ENCODE results near the gene EXOC4.

Gene EXOC4

GRCh38 chr7:133727476-133728214 lies 474.8 kb downstream of the EXOC4 start:
- no peak for DNase-seq

DNA sequence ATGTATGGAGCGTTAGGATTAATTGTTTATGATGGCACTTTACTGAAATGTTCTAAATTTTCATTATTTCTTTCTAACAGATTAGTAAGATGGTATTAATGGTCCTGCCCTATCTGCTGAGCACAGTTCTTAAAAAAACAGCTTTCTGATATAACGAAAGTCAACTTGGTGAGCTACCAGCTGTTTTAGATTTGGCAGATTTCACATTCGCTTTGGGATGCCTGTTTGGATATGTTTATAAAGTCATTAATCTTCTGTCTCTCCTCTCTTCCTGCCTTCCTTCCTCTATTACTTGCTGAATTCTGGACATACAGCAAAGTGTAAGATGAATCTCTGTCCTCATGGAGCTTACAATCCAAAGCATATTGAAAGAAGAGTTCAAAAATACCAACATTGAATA lies 477.5 kb downstream of the EXOC4 start:
- DNase-seq = no peak

DNA sequence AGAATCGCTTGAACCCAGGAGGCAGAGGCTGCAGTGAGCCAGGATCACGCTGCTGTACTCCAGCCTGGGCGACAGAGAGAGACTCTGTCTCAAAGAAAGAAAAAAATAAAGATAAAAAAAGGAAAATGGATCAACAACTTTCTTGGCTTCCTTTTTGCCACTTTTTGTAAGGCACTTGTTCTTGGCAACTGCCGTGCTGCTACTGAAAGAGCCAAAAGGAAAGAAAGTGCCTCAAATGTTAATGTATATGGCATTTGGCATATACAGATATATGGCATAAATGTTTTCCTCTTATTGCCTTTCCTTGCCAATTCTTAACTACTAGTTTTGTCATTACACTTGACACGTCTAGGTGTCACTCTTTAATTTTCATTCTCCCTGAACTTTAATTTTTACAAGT lies 480.5 kb downstream of the EXOC4 start:
- DNase-seq = no peak

GRCh38 chr7:133735222-133735621 lies 482.3 kb downstream of the EXOC4 start:
- DNase-seq = no peak

DNA sequence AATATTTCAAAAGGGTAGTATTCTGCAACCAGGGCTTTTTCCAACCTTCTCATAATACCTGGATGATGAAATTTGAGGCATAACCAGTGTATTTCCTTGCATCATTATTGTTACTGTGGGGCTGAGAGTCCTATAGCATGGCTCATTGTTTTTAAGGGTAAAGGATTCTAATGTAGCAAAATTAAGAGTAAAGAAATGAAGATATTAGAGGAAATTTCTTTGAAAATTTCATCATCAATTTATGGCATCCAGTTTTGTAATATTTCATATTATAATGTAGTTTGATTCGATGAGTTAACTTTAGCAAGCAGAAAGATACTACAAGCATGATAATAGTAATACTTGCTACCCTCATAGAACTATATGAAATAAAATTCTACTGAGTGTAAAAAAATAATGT lies 486.9 kb downstream of the EXOC4 start:
- DNase-seq = no peak

GRCh38 chr7:133741078-133741477 lies 488.2 kb downstream of the EXOC4 start:
- DNase-seq = no peak

- DNase-seq = no peak
Observed at GRCh38 chr7:133741703-133742102, 488.8 kb downstream of the EXOC4 start.

- DNase-seq = peak; percentile 6
Observed at GRCh38 chr7:133742709-133743538, 490.0 kb downstream of the EXOC4 start.

GRCh38 chr7:133744451-133744850 lies 491.6 kb downstream of the EXOC4 start:
- no peak for DNase-seq

DNA sequence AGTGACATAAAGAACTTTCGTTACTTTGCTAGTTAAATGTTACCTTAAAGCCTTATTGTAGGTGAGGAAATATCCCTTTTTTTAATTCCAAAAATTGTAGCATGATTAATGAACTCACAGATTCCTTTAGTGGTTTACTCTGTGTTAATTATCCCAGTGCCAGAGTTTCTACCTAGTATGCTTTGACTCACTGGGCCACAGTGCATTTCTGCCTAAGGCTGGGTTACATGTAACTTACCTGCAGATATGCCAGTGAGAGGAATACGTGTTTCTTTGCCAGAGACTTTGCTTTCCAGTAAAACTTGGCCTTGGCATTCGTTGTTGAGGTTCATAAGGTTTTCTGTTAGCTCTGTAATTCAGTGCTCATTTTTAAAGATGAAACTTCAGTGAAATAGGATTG lies 493.4 kb downstream of the EXOC4 start:
- DNase-seq = no peak

DNA sequence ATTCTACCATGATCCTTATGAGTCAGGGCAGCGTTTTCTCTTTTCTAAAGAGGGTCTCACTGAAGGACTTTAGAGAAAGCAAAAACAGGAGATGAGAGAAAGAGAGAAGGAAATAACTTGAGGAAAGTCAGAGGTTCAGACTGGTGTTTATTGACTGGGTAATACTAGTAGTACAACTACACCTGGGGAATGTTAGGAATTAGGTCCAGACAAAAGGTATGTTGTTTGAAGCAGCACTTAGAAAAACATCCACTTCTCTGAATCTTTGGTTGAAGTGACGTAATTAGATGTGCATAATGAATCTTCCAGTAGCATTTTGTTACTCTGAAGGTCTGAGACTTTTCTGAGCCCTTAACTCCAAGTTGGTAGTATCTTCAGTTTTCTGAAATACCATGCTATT lies 494.0 kb downstream of the EXOC4 start:
- DNase-seq = no peak

DNA sequence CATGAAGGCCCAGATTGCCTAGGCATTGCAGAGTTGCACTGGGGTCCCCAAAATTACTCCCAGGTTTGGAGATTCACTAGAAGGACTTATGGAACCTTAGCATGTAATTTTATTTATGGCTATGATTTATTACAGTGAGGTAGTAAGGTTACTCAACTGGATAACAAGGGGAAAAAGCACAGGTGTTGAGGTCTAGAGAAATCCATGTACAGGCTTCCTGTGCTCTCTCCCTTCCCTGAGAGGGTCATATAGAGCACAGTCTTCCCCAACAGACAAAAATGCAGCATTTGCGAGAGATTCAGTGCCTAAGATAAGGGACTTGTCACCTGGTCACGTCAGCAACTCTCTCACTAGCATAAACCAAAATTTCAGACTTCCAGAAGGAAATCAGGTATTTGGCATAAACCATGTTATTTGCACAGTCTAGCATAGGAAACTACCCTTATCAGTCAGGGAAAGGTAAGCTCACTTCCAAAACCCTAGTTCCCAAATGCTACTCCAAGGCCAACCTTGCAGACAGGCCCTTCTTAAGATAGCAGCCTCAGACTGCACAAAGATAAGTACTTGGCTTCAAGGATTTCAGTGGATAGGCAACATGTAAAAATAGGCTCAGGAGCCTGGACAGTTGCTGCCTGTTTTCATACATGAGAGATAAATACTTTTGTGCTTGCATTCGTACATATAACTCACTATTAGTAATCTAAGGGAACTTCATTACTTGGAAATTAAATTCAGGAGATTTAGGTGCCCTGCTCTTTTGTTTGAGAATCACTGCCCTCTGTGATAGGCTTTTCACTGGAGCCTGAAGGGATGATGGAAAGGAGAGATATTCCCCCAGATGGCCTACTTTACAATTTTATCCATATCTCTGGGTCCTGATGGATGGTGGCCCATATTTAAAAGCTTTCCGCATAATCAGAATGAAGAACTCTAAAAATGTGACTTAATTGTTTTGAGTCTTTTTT lies 495.8 kb downstream of the EXOC4 start:
- no peak for DNase-seq

DNA sequence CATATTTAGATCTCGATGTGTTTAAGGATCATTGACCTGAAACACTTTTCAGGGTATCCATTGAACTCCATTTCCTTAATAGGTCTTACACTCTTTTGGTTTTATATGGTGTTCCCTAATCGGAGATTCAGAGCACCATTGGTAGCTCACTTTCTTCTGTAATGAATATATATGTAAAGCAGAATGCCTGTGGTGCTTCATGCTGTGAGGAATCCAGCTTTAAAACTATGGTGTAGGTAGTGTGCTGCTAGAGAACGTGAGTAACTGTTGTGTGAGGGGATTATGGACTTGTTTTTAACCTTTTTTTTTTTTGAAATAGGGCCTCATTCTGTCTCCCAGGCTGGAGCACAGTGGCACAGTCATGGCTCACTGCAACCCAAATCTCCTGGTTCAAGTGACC lies 497.4 kb downstream of the EXOC4 start:
- no peak for DNase-seq

DNA sequence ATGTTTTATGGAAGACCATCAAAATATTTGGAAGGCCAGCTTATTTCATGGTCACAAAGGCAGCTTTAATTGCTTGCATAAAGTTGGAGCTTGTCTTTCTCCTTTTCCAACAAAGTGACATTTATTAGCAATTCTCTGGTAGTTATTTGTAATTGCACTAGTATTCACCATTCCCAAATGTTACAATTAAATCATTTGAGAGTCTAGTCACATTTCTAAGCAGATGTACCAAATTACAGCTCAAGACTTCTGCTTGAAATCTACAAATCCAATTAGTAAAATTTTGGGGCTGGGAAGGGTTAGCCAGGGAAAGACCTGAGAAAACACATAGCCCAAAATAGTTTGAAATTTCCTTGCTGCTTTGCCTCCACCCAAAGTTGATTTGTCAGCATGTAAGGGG lies 498.2 kb downstream of the EXOC4 start:
- no peak for DNase-seq

DNA sequence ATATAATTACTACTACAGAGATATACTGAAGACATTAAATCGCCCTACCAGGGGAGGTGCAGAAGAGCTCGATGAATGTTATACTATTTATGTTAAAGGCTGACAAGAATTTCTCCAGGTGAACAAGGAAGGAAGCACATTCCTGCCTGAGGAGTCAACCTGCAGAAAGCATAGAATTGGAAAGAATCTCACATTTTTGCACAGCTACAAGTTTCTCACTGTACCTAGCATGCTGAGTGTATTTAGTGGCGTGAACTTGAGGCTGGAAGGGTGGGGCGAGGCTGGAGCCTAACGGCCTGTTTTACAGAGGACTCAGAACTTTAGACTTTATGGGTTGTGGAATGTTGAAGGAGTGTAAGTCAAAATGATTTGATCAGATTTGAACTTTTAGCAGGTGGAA lies 500.6 kb downstream of the EXOC4 start:
- no peak for DNase-seq

GRCh38 chr7:133754708-133755107 lies 501.8 kb downstream of the EXOC4 start:
- DNase-seq = no peak

- DNase-seq = no peak
Observed at GRCh38 chr7:133755901-133756300, 503.0 kb downstream of the EXOC4 start.

GRCh38 chr7:133761443-133761842 lies 508.6 kb downstream of the EXOC4 start:
- no peak for DNase-seq

DNA sequence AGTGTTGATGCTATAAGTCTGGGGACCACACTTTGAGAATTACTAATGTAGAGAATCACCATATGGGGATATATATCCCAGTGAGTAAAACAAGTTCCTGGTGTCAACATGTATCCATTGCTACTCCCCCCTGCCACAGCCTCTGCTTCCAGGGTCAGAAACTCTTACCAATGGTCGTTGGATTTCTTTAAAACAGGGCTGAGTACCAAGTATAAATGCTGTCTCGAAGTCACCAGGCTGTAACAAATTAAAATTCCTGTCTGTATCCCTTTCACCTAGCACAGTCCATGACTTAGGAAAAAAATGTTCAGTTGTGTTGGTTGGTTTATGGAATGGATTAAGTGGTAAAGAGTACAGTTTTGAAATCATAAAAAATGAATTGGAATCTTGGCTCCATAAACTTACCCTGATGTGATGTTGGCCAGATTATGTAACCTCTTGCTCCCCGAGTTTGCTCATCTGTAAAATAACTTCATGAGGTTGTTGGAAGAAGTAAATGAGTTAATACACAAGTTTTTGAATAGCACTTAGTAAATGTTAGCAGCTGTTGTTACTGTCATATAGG lies 510.3 kb downstream of the EXOC4 start:
- no peak for DNase-seq

- no peak for DNase-seq
Observed at GRCh38 chr7:133769668-133770067, 516.8 kb downstream of the EXOC4 start.

DNA sequence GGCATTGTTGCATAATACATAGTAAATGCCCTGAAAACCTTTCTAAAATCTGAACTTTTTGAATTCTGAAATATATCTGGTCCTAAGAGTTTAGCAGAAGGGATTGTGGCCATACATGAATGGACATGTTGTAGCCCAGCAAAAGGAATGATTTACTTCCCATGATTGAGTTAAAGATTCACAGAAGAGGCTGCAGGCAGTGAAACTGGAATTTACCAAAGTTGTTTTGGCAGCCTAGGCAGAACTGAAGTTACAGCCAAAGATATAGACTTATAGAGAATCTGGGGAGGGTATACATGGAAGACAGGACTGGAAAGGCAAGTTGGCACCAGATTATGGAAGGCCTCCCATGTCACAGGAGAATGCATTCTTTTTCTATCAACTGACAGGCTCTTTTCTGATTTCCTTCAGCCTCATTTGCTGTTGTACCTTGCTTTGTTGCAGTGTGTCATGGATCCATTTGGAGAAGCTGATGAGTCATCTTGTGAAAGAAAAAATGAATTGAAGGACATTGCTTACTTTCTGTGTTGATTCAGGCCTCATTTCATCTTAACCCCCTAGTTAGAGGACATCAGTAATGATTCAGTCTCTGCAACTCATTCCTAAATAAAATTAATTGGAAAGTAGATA lies 518.1 kb downstream of the EXOC4 start:
- DNase-seq = peak; percentile 4

DNA sequence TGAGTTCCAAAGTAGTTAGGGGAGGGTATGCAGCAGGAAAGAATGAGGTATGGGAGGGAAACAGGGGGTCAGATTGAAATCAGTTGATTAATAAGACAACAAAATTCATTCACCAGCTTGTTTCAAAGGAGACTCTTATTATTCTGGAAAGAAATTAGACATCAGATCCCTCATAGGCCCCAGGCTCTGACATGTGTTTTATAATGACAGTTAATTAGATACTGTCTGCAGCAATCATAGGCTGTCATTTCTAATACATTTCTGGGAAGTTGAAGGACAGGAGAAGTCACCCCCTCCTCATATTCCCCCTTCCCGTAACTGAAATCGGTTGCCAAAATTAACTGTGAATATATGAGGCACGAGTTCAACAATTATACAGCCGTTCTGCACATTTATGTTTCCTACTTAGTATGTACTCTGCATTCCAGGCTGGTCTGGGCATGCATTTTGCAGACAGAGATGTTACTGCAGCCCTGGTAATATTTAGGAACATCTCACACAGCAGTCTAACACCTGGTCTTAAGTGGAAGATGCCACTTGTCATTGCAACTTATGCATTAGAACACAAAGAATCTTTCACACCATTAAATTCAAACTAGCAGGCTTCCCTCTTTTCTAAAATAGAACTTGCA lies 519.0 kb downstream of the EXOC4 start:
- no peak for DNase-seq

Measured in NCI-H146 (cell line).